Measurements from ENCODE around the gene C2CD4D.
"Not testable (repeated sequence)": the region's sequence is repeated elsewhere in the genome, so short reads cannot be mapped to it uniquely, and the experiment has no call there.

The C2CD4D gene

DNA sequence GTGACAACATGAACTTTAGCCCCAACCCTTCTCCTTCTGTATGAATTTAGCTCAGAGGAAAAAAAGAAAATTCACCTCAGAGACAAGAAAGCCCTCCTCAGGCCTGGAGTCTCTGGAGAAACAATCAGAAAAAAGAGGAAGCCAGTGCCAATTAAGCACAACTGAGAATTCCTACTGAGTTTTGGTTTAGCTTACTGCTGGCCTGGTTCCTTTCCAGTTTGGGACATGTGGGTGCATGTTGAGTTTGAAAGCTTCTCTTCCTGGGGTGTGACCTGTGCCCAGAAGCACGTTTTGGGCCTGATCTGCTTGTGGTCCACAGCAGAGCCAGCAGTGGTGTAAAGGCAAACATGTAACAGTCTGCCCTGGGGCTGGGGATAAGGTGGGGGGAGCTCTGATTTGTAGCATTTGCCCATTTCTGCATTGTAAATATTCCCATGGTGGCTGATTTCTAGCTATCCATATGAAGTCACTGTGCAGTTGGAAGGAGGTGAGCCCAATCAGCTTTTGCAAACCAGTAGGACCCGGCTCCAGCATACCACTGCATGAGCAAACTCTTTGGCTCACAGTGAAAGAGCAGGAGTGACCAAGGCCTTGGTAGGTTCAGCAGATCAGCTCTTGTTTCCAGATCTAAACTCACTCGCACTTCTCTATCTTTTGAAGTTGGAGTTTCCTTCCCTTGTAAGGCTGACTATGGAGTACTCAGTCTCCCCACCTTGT, 18.6 kb upstream of the C2CD4D start:
- no peak for DNase-seq

DNA sequence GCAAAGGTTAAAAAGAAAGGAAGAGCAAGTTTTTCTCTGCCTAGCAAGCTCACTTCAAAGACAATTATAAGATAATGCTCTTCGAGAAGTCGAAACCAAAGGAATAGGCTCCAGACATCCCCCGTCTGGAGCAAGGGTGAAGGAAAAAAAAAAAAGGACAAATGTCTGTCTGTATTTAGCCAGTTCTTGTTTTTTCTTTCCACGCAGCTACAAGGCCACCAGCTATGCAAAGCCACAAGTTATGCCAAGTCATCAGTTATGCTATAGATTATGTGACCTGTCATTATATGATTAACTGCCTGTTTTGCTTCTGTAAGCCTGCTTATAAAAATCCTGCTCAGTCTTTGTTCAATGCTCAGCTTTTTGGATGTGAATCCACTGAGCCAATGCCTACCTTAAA, 16.3 kb upstream of the C2CD4D start:
- no peak for DNase-seq

DNA sequence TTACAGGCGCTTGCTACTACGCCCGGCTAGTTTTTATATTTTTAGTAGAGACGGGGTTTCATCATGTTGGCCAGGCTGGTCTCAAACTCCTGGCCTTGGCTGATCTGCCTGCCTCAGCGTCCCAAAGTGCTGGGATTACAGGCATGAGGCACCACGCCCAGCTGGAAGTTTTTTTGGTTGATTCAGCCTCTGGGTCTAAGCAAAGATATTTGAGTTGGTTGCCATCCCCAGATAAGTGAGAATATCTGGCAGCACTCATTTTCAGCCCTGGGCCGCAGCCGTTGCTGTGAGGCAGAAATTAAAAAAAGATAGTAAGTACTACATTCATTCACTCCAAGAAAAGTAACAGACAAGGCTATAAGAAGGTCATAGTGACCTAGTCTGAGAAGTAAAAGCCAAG, 15.9 kb upstream of the C2CD4D start:
- not testable (repeated sequence) for DNase-seq

DNA sequence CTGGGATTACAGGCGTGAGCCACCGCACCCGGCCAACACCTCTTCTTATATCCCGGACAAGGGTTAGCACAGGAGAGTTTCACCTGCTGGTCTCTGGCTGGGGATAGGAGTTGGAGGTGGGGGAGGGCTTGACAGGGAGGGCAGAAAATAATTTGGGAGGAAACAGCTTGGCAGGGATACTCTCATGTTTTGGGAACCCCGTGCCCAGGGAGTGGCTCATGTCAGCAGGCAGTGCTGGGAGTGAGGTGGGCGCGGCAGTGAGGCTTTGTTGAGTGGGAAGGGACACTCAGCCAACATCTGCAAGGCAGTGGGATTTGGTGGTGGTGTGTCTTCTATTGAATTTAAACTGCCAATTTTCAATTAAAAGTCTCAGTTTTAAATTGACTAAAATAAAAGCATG, 15.0 kb upstream of the C2CD4D start:
- no peak for DNase-seq

DNA sequence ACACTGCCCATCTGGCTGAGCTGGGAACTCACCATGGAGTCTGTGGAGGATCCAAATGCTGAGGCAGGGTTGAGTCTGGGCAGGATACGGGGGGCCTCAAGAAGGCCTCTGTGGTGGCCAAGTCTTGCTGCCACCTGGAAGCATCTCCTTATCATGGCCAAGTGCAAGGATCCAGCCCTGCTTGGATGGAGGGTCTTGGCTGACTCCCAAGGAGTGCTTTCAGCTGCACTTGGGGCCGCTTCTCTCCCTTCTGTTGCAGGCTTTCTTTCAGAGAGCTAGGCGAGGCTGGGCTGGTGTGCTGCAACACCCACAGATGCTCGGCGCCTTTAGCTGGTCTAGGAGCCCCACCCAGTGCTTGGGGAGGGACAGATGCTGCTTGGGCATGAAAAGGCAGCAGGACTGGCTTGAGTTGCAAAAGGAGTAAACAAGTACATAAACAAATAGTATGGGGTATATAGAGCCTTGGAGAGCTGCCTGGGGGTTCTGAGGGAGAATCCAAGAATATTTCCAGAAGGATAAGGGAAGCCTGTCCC, 13.9 kb upstream of the C2CD4D start, which contains the start of gene THEM5:
TSS of gene THEM5 (minus strand) at position 302 of the 533 bp plus-strand sequence. CDS start at position 155, 147 bp downstream.
- DNase-seq: no peak

DNA sequence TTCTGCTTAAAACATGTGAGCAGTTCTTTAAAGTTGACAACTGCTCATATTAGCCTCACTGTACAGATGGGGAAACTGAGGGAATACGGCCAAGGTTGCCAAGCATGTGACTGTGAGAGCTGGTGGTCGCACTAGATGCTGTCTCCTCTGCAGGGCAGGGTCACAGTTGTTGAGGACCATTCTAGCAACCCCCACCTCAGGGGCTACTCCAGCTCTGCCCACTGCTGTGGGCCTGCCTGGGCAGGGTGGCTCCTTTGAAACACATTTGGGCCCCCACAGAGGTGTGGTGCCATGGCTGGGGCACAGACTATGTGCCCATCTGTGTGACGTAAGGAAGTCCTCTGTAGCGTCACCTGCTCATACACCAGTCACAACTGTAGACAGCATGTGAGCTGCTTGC, 13.1 kb upstream of the C2CD4D start:
- no peak for DNase-seq

DNA sequence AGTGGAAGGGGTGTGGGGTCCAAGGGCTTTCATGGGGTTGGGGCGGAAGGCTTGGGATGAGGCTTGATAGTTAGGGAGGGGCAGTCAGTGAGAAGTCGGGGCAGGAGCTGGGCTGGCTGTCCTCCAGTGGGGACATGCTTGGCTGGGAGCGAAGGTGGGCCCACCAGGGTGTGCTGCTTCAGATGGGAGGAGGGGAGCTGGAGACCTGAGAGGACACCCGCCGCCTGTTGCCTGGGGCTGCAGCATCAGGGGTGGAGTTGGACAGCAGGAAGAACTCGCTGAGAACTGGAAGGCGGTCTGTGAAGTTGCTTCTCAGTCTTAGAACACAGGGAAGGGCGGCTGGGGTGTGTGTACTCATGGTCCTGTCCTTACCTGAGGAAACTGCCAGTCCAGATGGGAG, 12.3 kb upstream of the C2CD4D start:
- DNase-seq: no peak

DNA sequence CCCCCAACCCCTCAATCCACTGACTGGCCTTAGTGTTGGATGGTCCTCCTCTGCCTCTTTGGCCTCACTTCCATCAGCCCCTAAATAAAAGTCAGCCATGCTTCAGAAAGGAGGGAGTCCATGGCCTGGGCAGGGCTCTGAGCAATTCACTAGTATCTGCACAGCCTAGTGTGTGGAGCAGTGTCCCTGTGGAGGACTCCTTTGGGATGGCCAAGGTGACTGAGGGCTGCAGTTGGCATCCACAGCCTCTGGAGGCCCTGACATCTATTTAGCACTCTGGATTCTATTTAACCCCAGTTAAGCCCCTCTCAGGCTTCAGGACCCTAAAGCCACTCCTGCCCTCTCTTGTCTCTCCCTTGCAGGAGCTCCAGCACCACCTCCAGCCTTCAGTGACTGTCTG, 10.3 kb upstream of the C2CD4D start:
- DNase-seq: no peak

DNA sequence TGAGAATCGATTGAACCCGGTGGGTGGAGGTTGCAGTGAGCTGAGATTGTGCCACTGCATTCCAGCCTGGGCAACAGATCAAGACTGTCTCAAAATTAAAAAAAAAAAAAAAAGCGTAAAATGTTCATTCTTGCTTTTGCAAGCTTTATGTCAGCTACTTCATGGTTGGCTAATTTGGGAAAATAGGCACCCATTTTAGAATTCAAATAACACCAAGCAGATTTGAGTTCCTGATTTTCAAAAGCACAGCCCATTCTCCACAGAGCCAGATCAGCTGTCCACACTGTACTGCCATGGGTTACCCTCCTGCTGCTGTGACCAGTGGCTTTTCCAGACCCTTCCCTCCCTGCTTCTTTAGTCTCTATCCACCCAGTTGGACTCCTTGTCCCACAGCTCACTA, 9.5 kb upstream of the C2CD4D start:
- DNase-seq: no peak

DNA sequence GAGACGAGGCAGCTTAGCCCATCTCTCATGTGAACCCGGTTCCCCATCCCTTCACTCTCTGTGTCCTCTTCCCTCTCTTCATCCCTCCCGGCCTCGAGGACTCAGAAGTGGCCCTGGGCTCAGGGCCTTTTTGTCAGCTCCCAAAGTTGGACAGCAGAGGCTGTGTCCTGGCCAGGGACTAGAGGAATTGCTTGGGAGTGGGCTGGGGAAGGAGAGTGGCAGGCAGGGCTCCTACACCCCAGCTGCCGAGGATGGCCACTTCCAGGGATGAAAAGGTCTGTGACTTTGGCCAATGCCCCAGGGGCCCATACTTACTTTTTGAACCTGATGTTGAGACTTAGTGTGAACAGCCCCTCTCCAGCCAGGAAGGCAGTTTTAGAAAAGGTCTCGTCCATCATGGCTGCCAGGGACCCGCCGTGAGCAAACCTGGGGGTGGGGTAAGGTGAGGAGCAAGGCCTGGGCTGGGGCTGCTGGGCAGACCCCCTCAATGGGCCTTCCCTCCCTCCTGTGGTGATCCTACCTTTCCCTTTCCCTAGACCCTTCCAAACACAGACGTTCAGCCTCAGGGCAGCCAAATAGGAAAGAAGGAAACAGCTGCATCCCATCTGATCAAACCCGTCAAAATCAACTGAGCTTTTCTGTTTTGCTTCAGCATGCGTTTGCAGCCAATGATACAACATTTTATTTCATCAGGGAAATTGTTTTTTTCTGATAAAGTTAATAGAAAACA, 8.4 kb upstream of the C2CD4D start:
- DNase-seq: no peak

DNA sequence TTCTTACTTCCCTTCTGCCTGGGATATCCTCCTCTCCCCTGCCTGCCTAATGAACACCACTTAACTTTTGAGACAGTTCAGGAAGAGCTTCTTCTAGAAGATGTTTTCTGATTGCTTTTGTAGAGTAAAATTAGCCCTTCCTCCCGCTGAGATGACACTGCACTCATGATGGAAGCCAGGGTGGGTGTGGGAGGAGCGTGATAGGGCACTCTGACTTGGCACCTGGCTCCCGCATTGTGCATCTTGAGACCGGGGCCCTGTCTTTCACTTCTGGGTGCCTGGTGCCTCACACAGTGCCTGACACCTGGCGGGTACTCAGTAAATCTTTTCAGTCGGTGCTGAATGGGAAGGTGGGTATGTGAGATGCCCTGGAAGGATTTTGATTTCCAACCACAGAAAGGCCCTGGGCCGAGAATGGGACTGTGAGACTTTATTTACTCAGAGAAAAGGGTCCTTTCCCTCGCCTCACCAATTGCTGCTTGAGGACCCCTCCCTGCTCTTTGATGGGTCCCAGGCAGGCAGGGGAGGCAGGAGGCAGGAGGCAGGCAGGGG, 7.1 kb upstream of the C2CD4D start:
- no peak for DNase-seq

DNA sequence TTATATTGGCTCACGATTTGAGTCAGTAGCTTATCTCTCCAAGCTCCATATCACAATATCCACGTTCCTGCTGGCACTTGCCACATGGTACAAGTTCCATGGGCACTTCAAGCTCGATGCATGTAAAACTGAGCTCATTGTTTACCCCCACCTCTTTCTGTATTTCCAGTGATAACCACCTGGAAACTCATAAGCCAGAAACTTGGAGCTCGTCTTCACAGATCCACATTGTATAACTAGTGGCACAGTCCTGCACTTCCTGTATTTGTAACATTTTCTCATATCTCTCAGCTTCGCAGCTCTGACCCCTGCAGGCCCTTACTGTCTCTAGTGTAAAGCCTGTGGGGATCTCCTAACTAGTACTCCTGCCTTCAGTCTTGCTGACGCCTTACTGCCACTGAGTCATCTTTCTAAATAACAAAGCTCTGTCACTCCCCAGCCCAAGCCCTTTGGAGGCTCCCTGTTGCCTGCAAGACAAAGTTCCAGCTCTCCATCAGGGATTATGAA, 6.5 kb upstream of the C2CD4D start:
- DNase-seq: no peak

DNA sequence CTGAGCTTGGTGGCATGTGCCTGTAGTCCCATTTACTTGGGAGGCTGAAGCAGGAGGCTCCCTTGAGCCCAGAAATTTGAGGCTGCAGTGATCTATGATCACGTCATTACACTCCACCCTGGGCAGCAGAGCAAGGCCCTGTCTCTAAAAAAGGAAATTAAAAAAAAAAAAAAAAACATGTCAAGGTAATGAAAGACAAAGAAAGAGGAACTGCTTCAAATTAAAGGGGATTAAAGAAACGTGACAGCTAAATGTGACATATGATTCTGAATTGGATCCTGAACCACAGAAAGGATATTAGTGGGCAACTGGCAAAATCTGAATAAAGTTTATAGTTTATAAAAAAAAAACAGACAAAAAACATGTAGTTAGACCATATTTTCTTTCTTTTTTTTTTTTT, 3.8 kb upstream of the C2CD4D start:
- no peak for DNase-seq

DNA sequence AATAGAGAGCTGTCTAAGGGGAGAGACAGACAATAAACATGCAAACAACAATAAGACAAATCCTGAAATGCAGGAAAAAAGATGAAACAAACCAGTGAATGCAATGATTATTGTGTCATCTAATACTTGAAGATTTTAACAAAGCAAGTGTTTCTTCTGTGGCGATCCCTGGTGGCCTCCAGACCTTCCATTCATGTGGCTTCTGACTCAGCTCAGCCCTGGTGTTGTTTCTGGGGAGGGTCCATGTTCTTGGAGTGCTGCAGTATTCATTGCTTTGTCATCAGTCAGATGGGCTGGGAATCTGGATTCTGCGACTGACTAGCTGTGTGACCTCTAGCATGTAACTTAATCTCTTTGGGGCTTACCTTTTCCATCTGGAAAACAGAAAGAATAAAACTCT, 1.5 kb upstream of the C2CD4D start:
- DNase-seq: no peak

DNA sequence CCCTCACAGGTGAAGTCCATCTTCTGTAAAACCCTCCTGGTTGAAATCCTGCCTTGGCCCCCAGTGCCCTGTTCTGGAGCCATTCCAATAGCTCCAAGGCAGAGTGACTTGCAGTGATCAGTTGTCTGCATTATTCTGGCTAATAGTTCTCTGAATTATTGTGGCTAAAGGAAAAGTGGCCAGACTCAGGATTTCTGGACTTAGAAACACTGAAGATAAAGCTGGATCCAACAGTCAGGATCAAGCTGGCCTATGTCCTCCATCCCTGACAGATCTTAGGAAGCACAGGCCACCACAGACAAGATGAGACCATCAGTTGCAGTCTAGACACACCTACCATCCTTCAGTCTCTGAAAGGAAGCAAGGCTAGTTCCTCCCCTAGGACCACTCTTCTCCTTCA, 801 bp upstream of the C2CD4D start:
- DNase-seq: no peak

DNA sequence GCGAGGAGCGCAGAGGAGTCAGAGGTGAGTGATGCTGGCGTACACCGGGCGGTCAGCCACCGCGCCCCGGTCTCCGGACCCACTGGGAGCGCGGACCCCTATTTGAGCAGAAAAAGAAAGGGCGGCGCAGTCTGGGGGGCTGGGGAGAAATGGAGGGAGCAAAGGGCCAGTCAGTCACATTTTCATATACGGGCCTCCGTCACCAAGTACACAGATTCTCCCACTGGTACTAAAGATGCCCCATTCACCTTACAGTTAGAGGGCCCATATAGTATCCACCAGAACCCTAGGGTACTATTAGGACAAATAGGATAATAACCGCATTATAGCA, 573 bp downstream of the C2CD4D start:
- no peak for DNase-seq

DNA sequence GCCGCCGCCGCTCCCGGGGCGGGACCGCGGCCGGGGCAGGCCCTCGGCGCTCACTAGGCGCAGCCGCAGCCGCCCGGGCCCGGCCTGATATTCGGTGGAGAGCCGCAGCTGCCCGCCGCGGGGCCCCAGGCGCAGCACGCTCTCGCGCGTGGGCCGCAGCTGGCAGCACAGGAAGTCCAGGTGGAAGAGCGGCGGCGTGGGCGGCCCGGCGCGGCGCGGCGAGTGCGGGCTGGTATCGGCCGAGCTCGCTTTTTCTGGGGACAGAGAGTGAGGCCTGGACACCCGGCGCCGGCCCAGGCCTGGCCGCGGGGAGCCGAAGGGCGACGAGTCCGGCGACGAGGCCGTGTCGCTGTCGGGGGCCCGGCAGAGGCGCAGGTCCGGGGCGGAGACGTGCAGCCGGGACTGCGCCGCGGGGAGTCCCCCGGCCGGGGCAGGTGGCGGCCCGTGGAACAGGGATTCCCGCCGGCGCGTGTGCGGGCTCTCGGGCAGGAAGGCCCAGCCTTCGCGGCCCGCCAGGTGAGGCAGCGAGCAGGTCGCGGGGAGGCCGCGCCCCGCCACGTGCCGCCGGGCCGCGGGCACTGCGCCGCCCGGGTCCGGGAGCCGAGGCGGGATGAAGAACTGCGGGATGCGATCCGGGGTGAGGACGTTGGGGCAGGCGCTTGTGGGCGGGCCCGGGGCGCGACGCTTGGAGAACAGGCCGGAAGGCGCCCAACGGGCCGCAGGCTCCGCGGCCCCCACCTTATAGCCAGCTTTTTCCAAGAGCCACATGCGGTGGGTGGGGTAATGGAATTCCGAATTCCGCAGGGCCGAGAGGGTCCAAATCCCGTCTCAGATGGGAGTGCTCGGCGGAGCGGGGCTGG, 1.2 kb downstream of the C2CD4D start:
- no peak for DNase-seq

DNA sequence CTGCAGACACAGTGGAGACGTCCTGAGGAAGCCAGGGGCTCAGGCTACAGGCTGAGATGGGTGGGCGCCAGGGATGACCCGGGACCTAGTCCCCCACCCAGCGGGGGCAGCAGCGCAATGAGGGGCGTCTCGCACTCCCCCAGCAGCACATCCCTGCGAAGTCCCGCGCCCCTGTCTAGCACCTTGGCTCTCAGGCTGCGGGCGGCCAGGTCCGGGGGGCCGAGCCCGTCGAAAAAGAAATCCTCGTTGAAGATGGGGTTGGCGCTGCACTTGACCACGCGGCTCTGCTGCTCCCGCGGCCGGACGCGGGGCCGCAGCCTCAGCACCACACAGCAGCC, 1.8 kb downstream of the C2CD4D start:
- no peak for DNase-seq

DNA sequence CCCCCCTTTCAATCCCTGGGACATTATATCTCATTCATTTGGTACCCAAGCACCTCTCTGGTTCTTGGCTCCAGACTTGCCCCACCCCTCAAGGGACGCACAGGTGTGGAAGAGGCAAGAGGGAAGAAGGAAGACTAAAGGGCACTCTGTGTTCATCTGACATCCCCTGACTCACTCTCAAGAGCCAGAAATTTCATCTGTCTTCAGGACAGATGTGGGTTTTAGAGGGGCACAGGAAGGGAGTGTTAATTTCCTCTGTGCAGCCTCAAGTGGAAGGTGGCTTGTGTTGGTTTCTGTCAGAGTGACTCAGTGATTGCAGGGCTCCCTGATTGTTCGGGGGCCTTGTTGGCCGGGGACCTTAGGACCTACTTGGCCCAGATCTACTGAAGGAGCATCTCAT, 2.4 kb downstream of the C2CD4D start:
- DNase-seq: no peak

DNA sequence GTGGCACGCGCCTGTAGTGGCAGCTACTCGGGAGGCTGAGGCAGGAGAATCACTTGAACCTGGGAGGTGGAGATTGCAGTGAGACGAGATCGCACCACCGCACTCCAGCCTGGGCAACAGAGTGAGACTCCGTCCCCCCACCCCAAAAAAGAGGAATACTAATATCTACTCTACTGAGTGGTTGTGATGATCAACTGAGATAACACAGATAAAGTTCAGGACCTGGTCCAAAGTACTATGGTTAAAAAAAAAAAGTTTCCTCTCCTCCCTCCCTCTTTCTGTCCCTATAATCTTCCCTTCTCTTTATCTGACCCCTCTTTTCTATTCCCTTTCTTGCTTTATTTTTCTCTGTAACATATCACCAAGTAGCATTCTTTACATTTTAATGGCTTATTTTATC, 4.0 kb downstream of the C2CD4D start:
- no peak for DNase-seq

DNA sequence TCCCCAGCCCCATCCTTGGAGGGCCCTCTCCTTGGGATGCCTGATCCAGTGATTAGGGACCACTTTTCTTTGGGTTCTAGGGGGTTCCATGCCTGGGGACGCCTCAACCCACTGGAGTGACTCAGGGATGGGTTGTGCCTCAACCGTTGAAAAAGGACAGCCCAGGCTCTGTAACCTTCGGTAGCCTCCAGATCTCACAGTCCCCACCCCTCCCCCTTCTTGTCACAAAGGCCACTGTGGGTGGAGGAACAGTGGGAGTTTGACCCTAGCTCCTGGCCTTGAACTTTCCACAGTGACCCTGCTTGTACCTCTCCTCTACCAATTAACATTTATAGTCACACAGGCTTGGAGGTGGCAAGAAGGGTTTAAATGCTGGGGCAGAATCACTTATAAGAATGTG, 5.4 kb downstream of the C2CD4D start:
- no peak for DNase-seq

DNA sequence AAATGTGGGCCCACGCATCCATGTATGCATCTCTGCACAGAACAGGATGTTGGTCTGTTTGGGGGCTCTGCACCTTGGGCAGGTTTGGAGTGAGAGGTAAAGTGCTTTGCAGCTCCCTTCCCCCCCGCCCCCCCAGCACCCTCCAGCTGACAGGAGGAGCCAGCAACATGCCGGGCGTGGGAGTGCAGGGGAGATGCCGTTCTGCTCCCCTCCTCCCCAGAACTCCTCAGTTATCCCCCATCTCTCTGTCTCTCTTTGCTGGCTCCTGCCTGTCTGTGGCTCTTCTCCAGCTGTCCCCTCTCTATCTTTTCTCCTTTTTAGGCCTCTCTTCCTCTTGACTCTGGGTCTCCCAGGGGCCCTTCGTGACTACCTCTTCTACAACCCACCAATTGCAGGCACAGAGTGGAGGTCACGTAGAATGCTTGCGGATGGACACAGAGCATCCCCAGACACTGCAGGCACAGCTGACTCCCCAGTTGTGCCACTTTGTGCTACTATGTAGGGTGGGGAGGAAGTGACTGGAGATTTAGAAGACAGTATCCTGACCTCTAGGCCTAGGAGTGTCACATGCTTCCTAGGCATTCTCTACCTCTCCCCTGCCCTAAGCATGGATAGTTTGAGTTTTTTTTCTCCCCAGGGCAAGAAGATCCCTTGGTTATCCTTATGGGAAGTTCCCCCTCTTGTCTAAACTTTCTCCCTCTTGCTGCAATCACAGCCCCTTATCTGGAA, 6.3 kb downstream of the C2CD4D start:
- DNase-seq: no peak

Data from NCI-H774 (cell line).